ENCODE measurements around the gene RFX7. TPM values are rescaled to one million over a fixed set of nuclear protein-coding genes. Genes with fewer than 3 reads are reported as not detected.

Gene RFX7
- total and polyA plus RNA-seq, 2 donors (not counting 1 experiment from before 2014, with no cell fraction given): 5.4 to 6.9 TPM

GRCh38 chr15:56233549-56233948 is 10.1 kb downstream of the RFX7 start:
- no peaks in the 10 kb centered on the region for H3K36me3 ChIP-seq (ENCODE audit: control insufficient read depth, insufficient read depth, low read length)
- no peaks in the 10 kb centered on the region for H3K4me1 ChIP-seq (ENCODE audit: control insufficient read depth, extremely low read depth, insufficient read depth, low read length)
- no peak overlapping the region for H3K9ac ChIP-seq (ENCODE audit: insufficient read depth, low read length)
- H3K27me3 ChIP-seq (ENCODE audit: control insufficient read depth, insufficient read depth, low read length): no peaks in the 10 kb centered on the region
- DNase-seq (ENCODE audit: low read depth in 2 of 2): no peak
- no peaks in the 10 kb centered on the region for H4K20me1 ChIP-seq (ENCODE audit: control insufficient read depth, extremely low read depth, insufficient read depth, low read length)
- H3K9me3 ChIP-seq (ENCODE audit: control insufficient read depth, insufficient read depth, low read depth, low read length): no peaks in the 10 kb centered on the region
- H3K79me2 ChIP-seq (ENCODE audit: control insufficient read depth, insufficient read depth, low read length): peaks cover 52% of the 10 kb centered on the region
- no peak overlapping the region for H3K4me2 ChIP-seq (ENCODE audit: extremely low read depth, insufficient read depth, low read length)
- H2AFZ ChIP-seq (ENCODE audit: low read length): no peak overlapping the region
- H3K4me3 ChIP-seq (replicated peaks in 1 of 4; ENCODE audit: control extremely low read depth in 1 of 4, insufficient read depth in 1 of 4, low read depth in 3 of 4, low read length in 4 of 4): no peak overlapping the region
- H3K27ac ChIP-seq (ENCODE audit: insufficient read depth, low read length): no peak overlapping the region
- TF ChIP-seq CTCF (conservative IDR thresholded peaks at IDR 0.05 in 1 of 2, IDR thresholded peaks at IDR 0.05 in 1 of 2; ENCODE audit: low read depth in 1 of 2, low read length in 2 of 2): no peak
- TF ChIP-seq EZH2 (IDR thresholded peaks at IDR 0.05; ENCODE audit: low read length, missing control alignments): no peak

- TF ChIP-seq CTCF (conservative IDR thresholded peaks at IDR 0.05 in 1 of 2, IDR thresholded peaks at IDR 0.05 in 1 of 2; ENCODE audit: low read depth in 1 of 2, low read length in 2 of 2) (no peak), EZH2 (IDR thresholded peaks at IDR 0.05; ENCODE audit: low read length, missing control alignments) (no peak)
- Histone ChIP-seq H3K9me3 (ENCODE audit: control insufficient read depth, insufficient read depth, low read depth, low read length) (no peaks in the 10 kb centered on the region), H3K27ac (ENCODE audit: insufficient read depth, low read length) (no peak overlapping the region), H4K20me1 (ENCODE audit: control insufficient read depth, extremely low read depth, insufficient read depth, low read length) (no peaks in the 10 kb centered on the region), H3K9ac (ENCODE audit: insufficient read depth, low read length) (no peak overlapping the region), H3K4me2 (ENCODE audit: extremely low read depth, insufficient read depth, low read length) (no peak overlapping the region), H3K4me1 (ENCODE audit: control insufficient read depth, extremely low read depth, insufficient read depth, low read length) (no peaks in the 10 kb centered on the region), H3K4me3 (replicated peaks in 1 of 4; ENCODE audit: control extremely low read depth in 1 of 4, insufficient read depth in 1 of 4, low read depth in 3 of 4, low read length in 4 of 4) (no peak overlapping the region), H3K36me3 (ENCODE audit: control insufficient read depth, insufficient read depth, low read length) (no peaks in the 10 kb centered on the region), H3K27me3 (ENCODE audit: control insufficient read depth, insufficient read depth, low read length) (no peaks in the 10 kb centered on the region), H3K79me2 (ENCODE audit: control insufficient read depth, insufficient read depth, low read length) (peaks cover 40% of the 10 kb centered on the region), H2AFZ (ENCODE audit: low read length) (no peak overlapping the region)
- no peak for DNase-seq (ENCODE audit: low read depth in 2 of 2)
Observed at GRCh38 chr15:56232058-56232457, 11.6 kb downstream of the RFX7 start.

- H3K4me2 ChIP-seq (ENCODE audit: extremely low read depth, insufficient read depth, low read length): no peak overlapping the region
- H3K4me3 ChIP-seq (replicated peaks in 1 of 4; ENCODE audit: control extremely low read depth in 1 of 4, insufficient read depth in 1 of 4, low read depth in 3 of 4, low read length in 4 of 4): no peak overlapping the region
- H3K9me3 ChIP-seq (ENCODE audit: control insufficient read depth, insufficient read depth, low read depth, low read length): no peaks in the 10 kb centered on the region
- H4K20me1 ChIP-seq (ENCODE audit: control insufficient read depth, extremely low read depth, insufficient read depth, low read length): no peaks in the 10 kb centered on the region
- no peak overlapping the region for H3K9ac ChIP-seq (ENCODE audit: insufficient read depth, low read length)
- H3K79me2 ChIP-seq (ENCODE audit: control insufficient read depth, insufficient read depth, low read length): peaks cover 15% of the 10 kb centered on the region
- no peaks in the 10 kb centered on the region for H3K4me1 ChIP-seq (ENCODE audit: control insufficient read depth, extremely low read depth, insufficient read depth, low read length)
- no peaks in the 10 kb centered on the region for H3K27me3 ChIP-seq (ENCODE audit: control insufficient read depth, insufficient read depth, low read length)
- DNase-seq (ENCODE audit: low read depth in 2 of 2): no peak
- no peaks in the 10 kb centered on the region for H3K36me3 ChIP-seq (ENCODE audit: control insufficient read depth, insufficient read depth, low read length)
- no peak overlapping the region for H2AFZ ChIP-seq (ENCODE audit: low read length)
- H3K27ac ChIP-seq (ENCODE audit: insufficient read depth, low read length): no peak overlapping the region
- TF ChIP-seq EZH2 (IDR thresholded peaks at IDR 0.05; ENCODE audit: low read length, missing control alignments) (no peak), CTCF (conservative IDR thresholded peaks at IDR 0.05 in 1 of 2, IDR thresholded peaks at IDR 0.05 in 1 of 2; ENCODE audit: low read depth in 1 of 2, low read length in 2 of 2) (no peak)
Observed at GRCh38 chr15:56228854-56229253, 14.8 kb downstream of the RFX7 start.

Data from fibroblast of lung (primary cell).